GM21619 (cell line): ENCODE results near the gene ARHGAP27.
"Not testable (repeated sequence)": the region's sequence is repeated elsewhere in the genome, so short reads cannot be mapped to it uniquely, and the experiment has no call there.

ENCODE experiments used
- ATAC-seq: cut with Tn5 transposase; IDR thresholded peaks from one replicate; pipeline ENCODE4 v1.9.1; 2021; ENCODE audit not compliant: unreplicated experiment

Gene ARHGAP27

DNA sequence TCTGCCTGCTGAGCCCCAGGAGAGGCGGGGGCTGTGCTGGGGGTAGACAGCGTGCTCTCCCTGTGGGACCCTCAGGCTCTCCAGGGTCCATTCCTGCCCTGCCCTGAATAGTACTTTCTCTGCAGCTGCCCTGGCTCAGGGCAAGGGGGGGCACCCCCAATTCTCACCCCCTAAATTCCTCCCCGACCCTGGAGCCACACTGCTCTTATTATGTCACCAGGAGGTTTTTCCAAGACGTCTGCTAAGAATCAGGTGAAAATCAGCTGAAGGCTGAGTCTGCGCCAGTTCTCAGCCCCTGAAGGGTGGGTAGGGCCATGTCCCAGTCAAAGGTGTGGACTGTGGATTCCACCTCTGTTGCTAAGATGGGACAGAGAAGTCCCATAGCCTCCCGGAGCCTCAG, 66.0 kb downstream of the ARHGAP27 start:
- no peak for ATAC-seq

DNA sequence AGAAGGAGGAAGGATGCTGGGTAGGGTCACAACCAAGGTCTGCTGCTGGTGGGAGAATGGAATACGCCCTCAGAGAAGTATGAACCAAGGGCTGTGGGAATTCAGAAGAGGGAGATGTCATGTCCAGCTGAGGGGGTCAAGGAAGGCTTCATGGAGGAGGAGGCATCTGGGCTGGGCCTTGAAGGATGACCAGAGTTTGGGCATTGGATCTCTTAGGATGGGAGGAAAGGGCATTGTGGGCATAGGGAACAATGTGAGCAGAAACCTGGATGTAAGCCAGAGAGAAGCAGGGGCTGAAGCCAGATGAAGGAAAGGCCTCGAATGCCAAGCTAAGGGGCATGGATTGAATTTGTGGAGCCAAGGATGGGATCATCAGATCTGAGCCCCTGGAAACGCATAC, 66.6 kb downstream of the ARHGAP27 start:
- ATAC-seq: no peak

DNA sequence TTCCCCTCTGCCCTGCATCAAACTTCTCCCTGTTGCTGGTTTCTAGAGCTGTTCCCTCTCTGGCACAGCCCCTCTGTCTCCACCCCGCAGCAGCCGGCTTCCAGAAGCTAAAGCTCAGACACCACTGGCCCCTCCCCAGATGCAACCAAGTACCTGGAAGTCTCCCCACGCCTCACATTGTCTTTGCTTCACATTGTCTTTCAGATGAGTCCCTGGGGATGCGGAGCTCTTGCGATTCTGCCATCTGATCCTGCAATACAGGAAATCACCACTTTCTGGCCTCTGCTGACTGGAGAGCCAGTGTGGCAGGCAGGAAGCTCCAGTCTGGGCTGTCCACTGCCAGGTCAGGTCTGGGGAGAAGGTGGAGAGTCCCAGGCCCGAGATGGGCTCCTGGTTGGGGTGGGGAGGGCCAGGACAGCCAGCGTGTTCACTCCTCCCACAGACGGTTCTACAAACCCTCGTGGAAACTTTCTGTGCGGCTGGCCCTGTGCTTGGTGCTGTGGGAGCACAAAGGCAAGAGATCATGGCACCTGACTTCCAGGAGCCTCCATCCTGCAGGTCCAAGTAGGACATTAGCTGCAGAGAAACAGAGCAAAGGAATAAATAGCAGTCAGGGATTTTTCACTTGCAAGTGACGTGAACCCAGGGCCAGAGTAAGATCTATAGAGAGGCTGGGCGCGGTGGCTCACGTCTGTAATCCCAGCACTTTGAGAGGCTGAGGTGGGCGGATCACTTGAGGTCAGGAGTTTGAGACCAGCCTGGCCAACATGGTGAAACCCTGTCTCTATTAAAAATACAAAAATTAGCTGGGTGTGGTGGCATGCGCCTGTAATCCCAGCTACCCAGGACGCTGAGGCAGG, 67.9 kb downstream of the ARHGAP27 start:
- ATAC-seq: no peak

DNA sequence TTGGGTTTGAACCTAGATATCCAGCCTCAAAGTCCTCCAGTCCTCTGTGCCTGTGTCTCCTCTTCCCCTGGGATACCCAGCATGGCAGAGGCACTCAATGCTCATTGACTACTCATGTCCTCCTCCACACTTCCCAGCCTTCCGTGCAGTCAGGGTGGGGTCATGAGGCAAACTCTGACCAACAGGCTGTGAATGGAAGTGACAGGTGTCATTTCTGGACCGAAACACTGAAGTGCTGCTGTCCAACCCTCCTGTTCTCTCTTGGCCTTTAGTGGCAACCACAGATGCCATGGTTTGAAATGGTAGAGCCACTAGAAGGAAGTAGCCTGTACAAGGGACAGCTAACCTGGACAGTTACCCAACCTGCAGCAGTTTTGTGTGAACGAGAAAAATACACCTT, 69.2 kb downstream of the ARHGAP27 start:
- no peak for ATAC-seq

DNA sequence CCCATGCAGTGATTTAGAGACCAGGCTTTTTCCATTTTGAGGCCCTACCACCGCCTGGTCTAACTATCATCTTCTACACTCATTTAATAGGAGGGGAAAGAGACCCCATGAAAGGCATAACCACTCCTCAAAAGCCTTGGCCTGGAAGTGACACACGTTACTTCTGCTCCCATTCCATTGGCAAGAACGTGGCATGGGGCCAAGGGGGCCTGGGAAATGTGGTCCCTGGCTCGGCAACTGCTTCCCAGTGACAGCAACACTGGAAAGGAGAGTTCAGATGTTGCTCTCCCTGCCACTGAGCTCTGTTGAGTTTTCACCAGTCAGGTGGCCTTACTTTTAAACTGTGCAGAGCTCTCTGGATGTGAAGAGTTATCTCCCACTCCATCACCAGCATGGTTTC, 70.7 kb downstream of the ARHGAP27 start:
- ATAC-seq: no peak

DNA sequence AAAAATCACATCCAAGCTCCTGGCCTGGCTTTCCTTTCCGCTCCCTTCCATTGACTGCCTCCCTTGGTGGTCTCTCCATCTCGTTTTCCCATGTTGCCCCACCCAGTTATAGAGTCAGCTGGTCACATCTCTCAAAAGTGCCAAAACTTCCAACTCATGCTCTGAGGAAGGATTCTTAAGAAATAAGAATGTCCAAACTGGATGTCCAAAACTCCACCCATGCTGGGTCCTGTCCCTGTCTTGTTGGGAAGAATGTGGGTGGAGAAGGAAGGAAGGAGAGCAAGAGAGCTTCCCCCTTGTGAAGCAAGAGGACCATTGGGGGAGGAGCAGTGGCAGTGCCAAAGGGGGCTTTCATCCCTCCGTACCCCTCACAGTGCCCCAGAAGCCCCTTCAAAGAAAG, 71.2 kb downstream of the ARHGAP27 start:
- ATAC-seq: no peak

DNA sequence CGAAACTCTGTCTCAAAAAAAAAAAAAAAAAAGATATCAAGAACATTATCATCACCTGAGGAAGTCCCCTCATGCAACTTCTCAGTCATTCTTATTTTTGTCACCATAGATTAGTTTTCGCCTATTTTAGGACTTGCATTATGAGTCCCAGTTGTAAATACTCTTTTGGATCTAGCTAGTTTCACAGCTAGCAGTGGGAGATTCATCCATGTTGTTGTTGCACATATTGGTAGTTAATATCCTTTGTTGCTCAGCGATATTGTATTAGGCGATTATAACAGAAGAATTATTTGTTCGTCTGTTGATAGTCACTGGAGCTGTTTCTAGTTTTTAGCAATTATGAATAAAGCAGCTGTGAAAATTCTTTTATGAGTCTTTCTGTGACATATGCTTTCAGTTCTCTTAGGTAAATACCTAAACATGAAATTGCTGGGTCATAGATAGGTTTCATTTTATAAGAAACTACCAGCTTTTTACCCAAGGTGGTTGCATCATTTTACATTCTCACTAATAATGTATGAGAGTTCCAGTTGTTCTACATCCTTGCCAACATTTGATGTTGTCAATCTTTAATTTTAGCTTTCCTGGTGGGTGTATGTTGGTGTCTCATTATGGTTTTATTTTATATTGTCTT, 75.2 kb downstream of the ARHGAP27 start:
- ATAC-seq: no peak

DNA sequence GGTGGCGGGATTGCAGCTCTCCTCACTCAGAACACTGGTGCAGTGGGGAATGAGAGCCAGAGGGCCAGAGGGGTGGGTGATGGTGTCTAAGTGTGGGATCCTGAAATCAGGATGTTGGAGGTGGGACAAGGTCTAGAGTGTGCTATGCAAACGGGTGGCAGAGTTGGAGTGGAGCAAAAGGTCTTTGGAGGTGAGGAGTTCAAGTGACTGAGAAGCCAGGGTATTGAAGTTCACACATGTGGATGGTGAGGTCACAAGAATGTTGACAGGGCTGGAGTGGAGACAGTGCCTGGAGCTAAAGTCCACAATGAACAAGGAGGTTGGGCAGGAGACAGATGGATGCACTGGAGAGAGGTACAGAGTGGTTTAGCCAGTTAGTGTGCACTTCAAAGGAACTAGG, 77.6 kb downstream of the ARHGAP27 start:
- no peak for ATAC-seq

DNA sequence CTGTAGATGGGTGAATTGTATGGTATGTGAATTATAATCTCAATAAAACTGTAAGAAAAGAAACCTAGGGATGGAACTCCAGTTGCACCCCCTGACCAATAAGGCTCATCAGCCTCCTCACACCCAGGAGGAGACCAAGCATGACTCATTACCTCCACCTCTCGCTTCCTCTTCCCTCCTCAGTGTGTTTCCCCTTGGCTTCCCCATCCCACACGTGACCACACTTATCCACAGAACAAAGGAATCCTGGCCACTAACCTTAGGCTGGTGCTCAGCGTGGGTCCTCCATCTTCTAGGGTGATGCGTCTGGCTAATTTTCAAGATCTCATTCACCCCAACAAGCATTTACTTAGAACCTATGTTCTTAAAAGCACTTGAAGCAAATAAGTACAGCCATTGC, 79.6 kb downstream of the ARHGAP27 start:
- peak; percentile 55 for ATAC-seq

DNA sequence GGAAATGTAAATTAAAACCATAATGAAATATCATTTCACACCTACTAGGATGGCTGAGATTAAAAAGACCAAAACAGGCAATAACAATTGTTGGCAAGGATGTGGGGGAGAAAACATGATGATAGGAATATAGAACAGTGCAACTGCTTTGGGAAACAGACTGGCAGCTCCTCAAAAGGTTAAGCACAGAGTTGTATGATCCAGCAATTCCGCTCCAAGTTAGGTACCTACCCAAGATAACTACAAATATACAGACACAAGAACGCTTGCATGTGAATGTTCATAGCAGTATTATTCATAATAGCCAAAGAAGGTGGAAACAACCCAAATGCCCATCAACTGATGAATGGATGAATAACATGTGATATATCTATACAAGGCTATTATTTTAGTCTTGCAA, 80.8 kb downstream of the ARHGAP27 start:
- ATAC-seq: no peak

DNA sequence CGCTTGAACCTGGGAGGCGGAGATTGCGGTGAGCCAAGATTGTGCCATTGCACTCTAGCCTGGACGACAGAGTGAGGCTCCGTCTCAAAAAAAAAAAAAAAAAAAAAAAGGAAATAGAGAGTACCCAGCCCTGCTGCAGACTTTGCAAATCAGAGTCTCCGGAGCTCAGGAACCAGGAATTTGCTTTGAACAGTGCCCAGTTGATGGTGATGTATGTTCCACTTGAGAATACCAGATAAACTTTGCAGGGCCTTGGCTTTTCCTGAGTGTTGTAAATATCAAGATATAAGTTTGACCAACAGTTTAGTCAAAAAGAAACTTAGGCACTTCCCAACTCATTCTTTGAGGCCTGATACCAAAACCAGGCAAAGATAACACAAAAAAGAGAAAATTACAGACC, 85.2 kb downstream of the ARHGAP27 start:
- no peak for ATAC-seq

DNA sequence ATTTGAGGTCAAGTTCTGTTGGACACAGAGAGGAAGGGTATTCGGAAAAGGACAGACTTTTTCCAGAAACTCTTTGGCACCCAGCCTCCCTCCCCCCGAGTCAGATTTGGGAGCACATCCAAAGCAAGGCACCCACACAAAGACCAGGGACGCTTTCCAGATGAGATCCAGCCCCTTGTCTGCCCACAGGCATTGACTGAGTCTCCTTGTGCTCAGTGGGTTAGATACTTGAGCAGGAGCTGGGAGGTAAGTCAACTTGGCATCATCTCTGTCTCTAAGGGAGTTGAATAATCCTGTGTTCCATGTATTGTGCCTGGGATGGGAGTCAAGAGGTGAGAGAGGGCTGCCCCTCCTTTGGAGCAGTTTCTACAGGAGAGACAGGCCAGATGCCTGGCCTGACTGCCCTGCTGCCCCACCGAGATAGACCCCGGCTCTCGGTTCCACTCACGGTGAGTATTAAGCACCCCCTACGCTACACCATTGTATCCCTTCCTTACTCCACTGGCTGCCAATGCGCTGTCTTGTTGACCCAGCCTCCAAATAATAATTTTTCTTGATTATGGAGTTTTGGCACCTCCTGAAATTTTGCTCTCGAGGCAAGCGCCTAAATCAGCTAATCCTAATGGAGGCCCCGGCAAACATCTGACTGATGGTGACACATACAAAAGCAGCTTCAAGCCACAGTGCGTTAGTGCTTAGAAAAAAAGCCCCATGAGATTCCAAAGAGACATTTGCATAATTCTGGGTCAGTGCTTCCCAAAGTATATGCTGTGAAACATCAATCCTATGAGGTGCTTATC, 86.3 kb downstream of the ARHGAP27 start:
- no peak for ATAC-seq

DNA sequence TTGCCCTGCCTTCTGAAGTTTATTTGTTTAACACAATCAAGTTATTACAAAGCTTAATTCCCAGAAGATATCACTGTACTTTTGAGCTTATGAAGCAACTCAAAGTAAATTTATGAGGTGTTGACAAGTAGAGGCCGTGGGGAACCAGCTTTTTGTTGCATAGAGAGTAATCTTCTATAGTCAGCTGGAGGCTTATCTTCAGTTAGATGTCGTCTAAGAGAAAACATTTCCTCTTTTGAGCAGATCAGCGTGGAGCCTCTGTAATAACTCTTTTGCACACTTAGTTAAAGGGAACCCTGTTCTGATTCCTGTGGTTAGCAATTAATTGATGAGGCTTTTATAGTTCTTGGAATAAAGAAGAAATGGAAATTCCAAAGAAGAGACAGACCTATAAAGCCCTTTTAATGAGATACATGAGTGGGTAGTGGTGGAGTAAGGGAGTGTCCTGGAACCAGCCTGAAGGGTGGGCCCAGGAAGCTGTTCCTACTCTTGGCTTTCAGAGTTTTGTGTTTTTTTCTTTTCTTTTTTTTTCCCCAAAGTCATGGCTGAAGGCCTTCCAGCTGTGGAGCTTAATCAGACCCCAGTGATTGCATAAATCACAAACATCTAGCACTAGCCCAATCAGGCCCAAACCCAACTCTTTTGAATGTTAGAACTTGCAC, 87.0 kb downstream of the ARHGAP27 start:
- ATAC-seq: no peak

DNA sequence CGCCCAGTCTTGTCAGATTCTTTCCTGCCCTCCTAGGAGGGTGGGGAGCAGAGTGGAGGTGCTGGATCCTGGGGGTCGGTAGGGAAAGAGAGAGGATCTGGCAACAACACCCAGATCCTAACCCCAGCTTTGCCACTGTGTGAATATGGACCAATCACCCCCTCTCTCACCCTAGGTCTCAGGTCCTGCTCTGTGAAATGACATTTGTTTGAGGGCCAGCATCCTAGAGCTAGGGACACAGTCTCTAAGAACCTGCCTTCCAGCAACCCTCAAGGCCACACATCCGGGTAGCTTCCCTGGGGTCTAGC, 87.5 kb downstream of the ARHGAP27 start:
- no peak for ATAC-seq

DNA sequence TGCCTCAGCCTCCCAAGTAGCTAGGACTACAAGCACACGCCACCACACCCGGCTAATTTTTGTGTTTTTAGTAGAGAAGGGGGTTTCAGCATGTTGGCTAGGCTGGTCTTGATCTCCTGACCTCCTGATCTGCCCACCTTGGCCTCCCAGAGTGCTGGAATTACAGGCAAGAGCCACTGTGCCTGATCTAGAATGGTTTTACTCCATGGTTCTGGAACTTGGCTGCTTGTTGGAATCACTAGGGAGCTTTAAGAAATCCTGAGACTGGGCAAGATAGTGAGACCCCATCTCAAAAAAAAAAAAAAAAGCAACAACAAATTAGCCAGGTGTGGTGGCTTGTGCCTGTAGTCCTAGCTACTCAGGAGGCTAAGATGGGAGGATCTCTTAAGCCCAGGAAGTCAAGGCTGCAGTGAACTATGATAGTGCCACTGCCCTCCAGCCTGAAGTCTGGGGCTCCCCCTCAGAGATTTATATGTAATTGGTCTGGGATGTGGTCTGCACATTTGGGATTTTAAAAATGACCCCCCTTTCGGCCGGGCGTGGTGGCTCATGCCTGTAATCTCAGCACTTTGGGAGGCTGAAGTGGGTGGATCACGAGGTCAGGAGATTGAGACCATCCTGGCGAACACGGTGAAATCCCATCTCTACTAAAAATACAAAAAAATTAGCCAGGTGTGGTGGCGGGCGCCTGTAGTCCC, 88.6 kb downstream of the ARHGAP27 start:
- not testable (repeated sequence) for ATAC-seq
